ENCODE data around the gene OR2AJ1.

OR2AJ1 gene

GRCh38 chr1:247961791-247962190, 37.1 kb downstream of the OR2AJ1 start:
- no peak for DNase-seq (ENCODE audit: low read depth in 2 of 2)

GRCh38 chr1:247962911-247963588, 38.4 kb downstream of the OR2AJ1 start:
- DNase-seq (ENCODE audit: low read depth in 2 of 2) = no peak

- DNase-seq (ENCODE audit: low read depth in 2 of 2) = no peak
Measured at GRCh38 chr1:247964933-247965332, 40.2 kb downstream of the OR2AJ1 start, which contains the start of gene OR2AK2. TSS of gene OR2AK2 (plus strand) at chr1:247965233. CDS start at chr1:247965377, 144 bp downstream.

GRCh38 chr1:247966532-247967204, 42.0 kb downstream of the OR2AJ1 start:
- DNase-seq (ENCODE audit: low read depth in 2 of 2) = no peak

Data from stimulated activated CD4-positive, alpha-beta T cell treated with anti-CD3 and anti-CD28 coated beads, Interleukin-4, amount 100 ng/mL, for 48 hours (primary cell).